HEK293 (cell line): ENCODE data around the gene AQP3.

Experiments
- CTCF ChIA-PET: fragments of 350-600 bp; formaldehyde crosslinking; extraction: SDS; loops from one replicate; lab custom pipeline; 2021; ENCODE audit warnings: antibody characterized with exemption; lab: Yijun Ruan, JAX
- POLR2A ChIA-PET: fragments of 300-600 bp; formaldehyde crosslinking; extraction: SDS; loops from one replicate; lab custom pipeline; 2020; ENCODE audit warnings: antibody characterized with exemption, inconsistent platforms; lab: Yijun Ruan, JAX
- H3K27ac ChIP-seq: fragments of 200-500 bp; sonication (Bioruptor generic); 2 replicates; pipeline ENCODE4 v1.5.1; 2014; ENCODE audit warnings: low read depth, low read length, control low read depth, inconsistent platforms; ENCODE audit errors: extremely low read depth
- H3K36me3 ChIP-seq, 2 experiments: fragments of 200-500 bp in 1 of 2; sonication (Bioruptor generic) in 1 of 2; 1 replicate in 1 of 2; 2 replicates in 1 of 2; pipeline ENCODE4 v1.5.1; 2014 to 2017; ENCODE audit warnings: inconsistent platforms in 2 of 2, low read length in 2 of 2; ENCODE audit not compliant: control insufficient read depth in 2 of 2, insufficient read depth in 1 of 2
- H3K4me1 ChIP-seq: fragments of 200-500 bp; sonication (Bioruptor generic); 2 replicates; pipeline ENCODE4 v1.5.1; 2014; ENCODE audit warnings: mild to moderate bottlenecking, low read length, inconsistent platforms; ENCODE audit not compliant: control insufficient read depth, insufficient read depth
- H3K4me3 ChIP-seq: 2 replicates; pipeline ENCODE4 v1.5.1; 2011; ENCODE audit warnings: low read depth, mild to moderate bottlenecking, control low read depth, low read length, moderate library complexity
- H3K9me3 ChIP-seq: fragments of 200-500 bp; sonication (Bioruptor generic); 2 replicates; pipeline ENCODE4 v1.5.1; 2014; ENCODE audit warnings: low read depth, low read length, inconsistent platforms; ENCODE audit not compliant: control insufficient read depth, insufficient read depth
- CTCF ChIP-seq: fragments of 450-650 bp; formaldehyde crosslinking; IDR thresholded peaks from 2 replicates; pipeline ENCODE4 v1.5.1; 2016; ENCODE audit warnings: missing biosample characterization, missing genetic modification characterization
- GLIS1 ChIP-seq: fragments of 450-650 bp; formaldehyde crosslinking; IDR thresholded peaks from 2 replicates; pipeline ENCODE4 v1.5.1; 2016; ENCODE audit warnings: missing biosample characterization, missing genetic modification characterization
- KLF8 ChIP-seq: fragments of 450-650 bp; formaldehyde crosslinking; IDR thresholded peaks from 2 replicates; pipeline ENCODE4 v1.5.1; 2016; ENCODE audit warnings: missing biosample characterization, missing genetic modification characterization
- PATZ1 ChIP-seq: fragments of 450-650 bp; formaldehyde crosslinking; IDR thresholded peaks from 2 replicates; pipeline ENCODE4 v1.5.1; 2016; ENCODE audit warnings: missing biosample characterization, missing genetic modification characterization
- PRDM1 ChIP-seq: fragments of 450-650 bp; formaldehyde crosslinking; IDR thresholded peaks from 2 replicates; pipeline ENCODE4; 2016; ENCODE audit warnings: missing biosample characterization, missing genetic modification characterization
- SP7 ChIP-seq: fragments of 450-650 bp; formaldehyde crosslinking; IDR thresholded peaks from 2 replicates; pipeline ENCODE4 v1.5.1; 2016; ENCODE audit warnings: missing biosample characterization, missing genetic modification characterization
- YY2 ChIP-seq: fragments of 450-650 bp; formaldehyde crosslinking; IDR thresholded peaks from 2 replicates; pipeline ENCODE4 v1.5.1; 2016; ENCODE audit warnings: missing biosample characterization, missing genetic modification characterization
- ZBTB20 ChIP-seq: fragments of 450-650 bp; formaldehyde crosslinking; IDR thresholded peaks from 2 replicates; pipeline ENCODE4 v1.5.1; 2016; ENCODE audit warnings: missing biosample characterization, missing genetic modification characterization
- ZFHX2 ChIP-seq: fragments of 450-650 bp; formaldehyde crosslinking; conservative IDR thresholded peaks from 2 replicates; pipeline ENCODE4 v1.5.1; 2016; ENCODE audit warnings: missing biosample characterization, missing genetic modification characterization
- ZNF10 ChIP-seq: fragments of 450-650 bp; formaldehyde crosslinking; IDR thresholded peaks from 2 replicates; pipeline ENCODE4 v1.5.1; 2017; ENCODE audit warnings: missing biosample characterization, missing genetic modification characterization
- ZNF146 ChIP-seq: fragments of 450-650 bp; formaldehyde crosslinking; IDR thresholded peaks from 2 replicates; pipeline ENCODE4 v1.5.1; 2016; ENCODE audit warnings: missing biosample characterization, missing genetic modification characterization
- ZNF19 ChIP-seq: fragments of 450-650 bp; formaldehyde crosslinking; IDR thresholded peaks from 2 replicates; pipeline ENCODE4; 2016; ENCODE audit warnings: missing biosample characterization, missing genetic modification characterization, low read depth
- ZNF350 ChIP-seq: fragments of 450-650 bp; formaldehyde crosslinking; IDR thresholded peaks from 2 replicates; pipeline ENCODE4 v1.5.0; 2017; ENCODE audit warnings: missing biosample characterization, mild to moderate bottlenecking, missing genetic modification characterization
- ZNF398 ChIP-seq: fragments of 450-650 bp; formaldehyde crosslinking; IDR thresholded peaks from 2 replicates; pipeline ENCODE4 v1.5.1; 2017; ENCODE audit warnings: missing biosample characterization, missing genetic modification characterization
- ZNF426 ChIP-seq: fragments of 450-650 bp; formaldehyde crosslinking; IDR thresholded peaks from 2 replicates; pipeline ENCODE4 v1.5.1; 2017; ENCODE audit warnings: missing biosample characterization, missing genetic modification characterization, mild to moderate bottlenecking, inconsistent platforms, moderate library complexity
- ZNF548 ChIP-seq: fragments of 450-650 bp; formaldehyde crosslinking; IDR thresholded peaks from 2 replicates; pipeline ENCODE4 v1.5.1; 2016; ENCODE audit warnings: missing biosample characterization, missing genetic modification characterization
- ZNF560 ChIP-seq: fragments of 450-650 bp; formaldehyde crosslinking; IDR thresholded peaks from 2 replicates; pipeline ENCODE4 v1.5.1; 2017; ENCODE audit warnings: missing biosample characterization, missing genetic modification characterization, borderline replicate concordance
- ZNF571 ChIP-seq: fragments of 450-650 bp; formaldehyde crosslinking; IDR thresholded peaks from 2 replicates; pipeline ENCODE4 v1.5.0; 2017; ENCODE audit warnings: missing biosample characterization, missing genetic modification characterization
- ZNF600 ChIP-seq: fragments of 450-650 bp; formaldehyde crosslinking; IDR thresholded peaks from 2 replicates; pipeline ENCODE4 v1.5.1; 2016; ENCODE audit warnings: missing biosample characterization, missing genetic modification characterization
- ZNF654 ChIP-seq: fragments of 450-650 bp; formaldehyde crosslinking; IDR thresholded peaks from 2 replicates; pipeline ENCODE4 v1.5.1; 2016; ENCODE audit warnings: low read depth, missing biosample characterization, missing genetic modification characterization
- ZNF664 ChIP-seq: fragments of 450-650 bp; formaldehyde crosslinking; IDR thresholded peaks from 2 replicates; pipeline ENCODE4 v1.5.1; 2016; ENCODE audit warnings: missing biosample characterization, missing genetic modification characterization

The AQP3 gene

GRCh38 chr9:33415501-33416038 is 31.8 kb downstream of the AQP3 start (continued):
- TF ChIP-seq SP7 (peak; percentile 90), ZNF19 (no peak), ZNF146 (tag by site-specific recombination) (no peak), ZNF571 (no peak)

GRCh38 chr9:33414889-33415500 is 32.4 kb downstream of the AQP3 start:
- TF ChIP-seq PATZ1 (tag by site-specific recombination) = no peak
- TF ChIP-seq ZBTB20 (tag by site-specific recombination) = peak; percentile 6; the same call in 1 of the 2 replicates
- no peak for TF ChIP-seq ZNF654 (tag by site-specific recombination)
- TF ChIP-seq ZNF548 = no peak
- TF ChIP-seq ZNF664 (tag by site-specific recombination) = 0 out of 2 replicates have a peak, but pooled peaks have one; percentile 12
- peak; percentile 23; the same call in 1 of the 2 replicates for TF ChIP-seq ZFHX2 (tag by site-specific recombination)
- no peak for TF ChIP-seq ZNF10 (tag by site-specific recombination)
- TF ChIP-seq ZNF560 = no peak

GRCh38 chr9:33414268-33414667 is 33.1 kb downstream of the AQP3 start:
- 0 out of 2 replicates have a peak, but pooled peaks cover 3% of the 10 kb centered on the region for H3K4me1 ChIP-seq
- peak; percentile 12; the same call in 1 of the 2 replicates for TF ChIP-seq GLIS1 (tag by site-specific recombination)
- no peak for TF ChIP-seq YY2 (tag by site-specific recombination)
- ChIA-PET CTCF (interaction anchor here (0.6 to 6.4 kb wide), 17 partner anchors 8 to 388 kb away, joined by 3 to 51 read pairs (median 9); partner anchors contain the start of genes AQP3, AQP7 and NOL6), POLR2A (no interaction called here)
- no peak overlapping the region for H3K4me3 ChIP-seq
- no peaks in the 10 kb centered on the region for H3K36me3 ChIP-seq
- H3K27ac ChIP-seq = no peak overlapping the region
- H3K9me3 ChIP-seq = no peaks in the 10 kb centered on the region

More at GRCh38 chr9:33414889-33415500, 32.4 kb downstream of the AQP3 start:
- ChIA-PET CTCF (interaction anchor here (0.6 to 6.4 kb wide), 32 partner anchors 8 to 1034 kb away, joined by 3 to 51 read pairs (median 6); partner anchors contain the start of genes AQP3, AQP7 and NOL6), POLR2A (interaction anchor here (0.9 to 1.2 kb wide), 4 partner anchors 23 to 59 kb away, joined by 3 to 5 read pairs (median 3); partner anchors contain the start of genes AQP3 and NOL6)
- H3K4me1 ChIP-seq = 0 out of 2 replicates have a peak, but pooled peaks cover 3% of the 10 kb centered on the region
- no peak overlapping the region for H3K27ac ChIP-seq
- no peaks in the 10 kb centered on the region for H3K9me3 ChIP-seq
- no peak overlapping the region for H3K4me3 ChIP-seq
- no peaks in the 10 kb centered on the region for H3K36me3 ChIP-seq

- ChIA-PET CTCF (interaction anchor here (0.8 to 2.1 kb wide), 4 partner anchors 8 to 59 kb away, joined by 3 to 15 read pairs (median 6); no protein-coding TSS in a partner anchor), POLR2A (interaction anchor here (1.4 kb wide), 1 partner anchor 66 kb away, joined by 9 read pairs; the partner anchor contains the start of gene NOL6)
- Histone ChIP-seq H3K27ac (no peak overlapping the region), H3K4me1 (no peaks in the 10 kb centered on the region), H3K36me3 (no peaks in the 10 kb centered on the region), H3K4me3 (no peak overlapping the region), H3K9me3 (no peaks in the 10 kb centered on the region)
- TF ChIP-seq CTCF (tag by site-specific recombination) (no peak), ZNF19 (no peak), PRDM1 (tag by site-specific recombination) (no peak), ZNF426 (tag by site-specific recombination) (no peak), ZNF398 (tag by site-specific recombination) (no peak), ZNF600 (tag by site-specific recombination) (no peak), ZNF10 (tag by site-specific recombination) (no peak), ZNF350 (no peak), KLF8 (tag by site-specific recombination) (no peak)
Measured at GRCh38 chr9:33408087-33408486, 39.3 kb downstream of the AQP3 start.
